HG03469 (cell line): ENCODE measurements around the gene TEPSIN.

Experiments
- ATAC-seq: cut with Tn5 transposase; IDR thresholded peaks from one replicate; pipeline ENCODE4 v1.9.1; 2021; ENCODE audit warnings: mild to moderate bottlenecking, moderate library complexity, moderate number of reproducible peaks; ENCODE audit not compliant: unreplicated experiment

The TEPSIN gene

DNA sequence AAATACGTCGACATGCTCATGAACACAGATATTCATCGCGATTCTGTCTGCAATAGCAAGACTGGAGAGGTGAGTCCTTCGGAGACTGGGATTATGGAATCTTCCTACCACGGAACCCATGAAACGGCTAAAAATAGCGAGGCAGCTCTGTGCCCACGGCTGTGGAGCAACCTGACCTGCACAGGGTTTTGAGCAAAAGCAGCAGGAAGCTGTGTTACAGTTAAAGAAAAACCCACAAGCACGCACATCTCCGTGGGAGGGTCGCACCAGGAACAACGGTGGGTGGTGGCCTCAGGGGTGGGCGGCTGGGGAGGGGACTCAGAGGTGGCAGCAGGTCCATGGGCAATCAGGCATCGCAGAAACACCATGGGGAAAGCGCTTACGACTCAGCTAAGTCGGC, 31.4 kb upstream of the TEPSIN start:
- ATAC-seq, result no peak

DNA sequence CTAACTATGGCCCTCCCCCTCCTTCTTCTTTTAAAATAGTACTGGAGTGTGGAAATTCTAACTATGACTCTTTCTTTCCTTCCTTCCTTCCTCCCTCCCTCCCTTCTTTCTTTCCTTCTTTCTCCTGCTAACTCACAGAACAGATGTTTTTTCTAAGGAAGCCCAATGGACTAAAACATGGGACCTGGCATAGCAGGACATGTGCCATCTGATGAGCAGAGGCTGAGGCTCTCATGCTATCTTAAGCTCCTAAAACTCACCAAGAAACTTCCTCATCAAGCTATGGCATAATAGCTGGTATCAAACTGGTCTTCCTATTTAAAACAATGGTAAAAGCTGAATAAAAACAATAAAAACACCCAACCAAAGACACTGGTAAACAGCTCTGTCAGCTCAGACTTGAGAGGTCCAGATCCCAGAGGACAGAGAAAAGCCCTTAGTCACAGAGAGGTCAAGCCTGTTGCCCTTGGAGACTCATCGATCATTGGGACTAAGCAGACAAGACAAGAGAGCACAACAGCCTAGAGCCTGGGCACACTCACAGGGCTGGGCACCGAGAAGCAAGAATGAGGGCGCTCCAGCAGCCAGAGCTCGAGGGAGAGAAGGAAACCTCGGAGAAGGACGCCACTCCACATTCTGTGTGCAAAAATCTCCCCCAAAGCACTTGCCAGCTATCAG, 28.7 kb upstream of the TEPSIN start:
- no peak for ATAC-seq

DNA sequence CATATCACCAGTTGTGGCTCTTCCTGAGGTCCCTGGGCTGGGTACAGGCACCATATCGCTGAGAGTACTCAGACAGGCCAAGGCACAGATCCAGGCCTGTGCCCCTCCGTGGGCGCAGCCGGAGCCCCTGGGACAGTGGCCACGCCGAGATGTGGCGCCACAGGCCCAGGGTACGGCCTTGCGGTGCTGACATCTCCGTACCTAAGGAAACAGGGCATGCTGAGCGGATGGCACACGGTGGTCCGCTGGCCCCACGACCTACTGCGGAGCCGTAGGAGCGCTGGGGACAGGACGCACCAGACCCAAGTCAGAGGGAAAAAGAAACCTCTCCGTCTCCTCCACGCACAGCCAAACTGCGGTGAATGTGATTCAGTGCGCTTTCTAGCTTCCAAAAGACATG, 26.7 kb upstream of the TEPSIN start:
- ATAC-seq, result no peak

- ATAC-seq, result no peak
Observed at GRCh38 chr17:81264640-81265039, 25.8 kb upstream of the TEPSIN start.

DNA sequence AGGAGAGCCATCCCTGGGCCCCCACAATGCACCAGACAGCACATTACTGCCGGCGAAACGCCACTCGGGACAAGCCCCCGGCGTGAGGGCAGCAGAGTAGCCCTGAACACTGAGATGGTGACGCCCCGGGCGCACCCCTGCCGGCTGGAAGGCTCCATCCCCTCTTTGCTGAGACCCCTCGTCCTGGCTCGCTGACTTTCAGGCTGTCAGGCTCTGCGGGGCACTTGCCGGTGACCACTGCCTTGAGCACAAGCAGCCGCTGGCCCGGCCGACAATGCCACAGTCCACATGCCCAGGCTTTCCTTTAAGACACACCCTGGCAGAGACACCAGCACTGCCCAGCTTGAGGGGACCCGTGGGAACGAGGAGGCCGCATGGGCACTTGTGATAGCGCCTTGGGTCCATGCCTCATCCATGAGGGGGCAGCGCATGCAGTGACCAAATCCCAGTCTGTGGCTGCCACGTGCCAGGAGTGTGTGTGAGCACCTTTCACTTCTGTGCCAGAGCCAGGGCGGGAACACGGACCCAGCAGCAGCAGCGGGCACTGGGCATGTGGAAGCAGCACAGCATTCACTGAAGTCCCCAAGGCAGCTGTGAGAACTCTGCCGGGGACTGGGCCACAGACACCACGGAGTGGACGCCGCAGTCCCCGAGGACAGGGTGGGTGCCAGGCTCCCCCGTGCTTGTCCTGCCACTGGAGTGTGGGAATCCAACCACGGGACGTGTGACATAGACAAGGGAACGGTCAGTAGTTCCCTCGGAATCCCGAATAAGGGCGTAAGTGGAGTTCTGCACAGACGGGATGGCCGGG, 24.7 kb upstream of the TEPSIN start:
- no peak for ATAC-seq

DNA sequence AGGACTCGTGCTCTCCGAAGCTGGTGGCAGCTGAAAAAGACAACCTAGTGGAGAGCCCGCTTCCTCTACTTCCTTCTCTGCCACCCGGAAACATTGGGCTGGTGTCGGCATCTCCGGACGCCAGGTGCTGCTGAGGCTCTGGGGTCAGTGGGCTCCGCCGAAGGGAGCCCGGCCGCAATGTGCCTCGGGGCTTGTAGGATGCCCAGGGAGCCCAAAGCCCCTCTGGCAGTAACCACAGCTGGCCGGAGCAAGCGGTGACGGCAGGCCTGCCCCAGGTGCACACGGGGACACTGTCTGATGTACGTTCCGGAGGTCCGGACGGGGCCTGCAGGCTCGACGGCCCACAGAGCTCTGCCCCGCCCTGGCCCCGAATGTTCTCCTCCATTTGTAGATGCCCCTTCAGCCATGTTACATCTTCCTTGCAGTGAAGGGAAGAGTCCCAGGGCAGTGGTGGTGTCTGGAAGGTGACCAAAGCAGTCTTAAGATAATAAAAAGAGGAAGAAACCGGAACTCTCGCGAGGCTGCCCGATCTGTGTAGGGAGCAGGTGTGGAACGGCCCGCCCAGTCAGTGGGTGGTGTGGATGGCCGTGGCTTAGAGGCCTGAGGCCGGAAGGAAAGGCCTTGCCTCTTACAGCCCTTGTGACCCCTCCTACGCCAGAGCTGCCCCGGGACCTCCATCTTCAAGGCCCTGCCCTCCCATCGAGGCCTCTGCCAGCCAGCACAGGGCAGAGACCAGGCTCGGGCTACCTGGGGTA, 22.9 kb upstream of the TEPSIN start:
- ATAC-seq, result no peak

DNA sequence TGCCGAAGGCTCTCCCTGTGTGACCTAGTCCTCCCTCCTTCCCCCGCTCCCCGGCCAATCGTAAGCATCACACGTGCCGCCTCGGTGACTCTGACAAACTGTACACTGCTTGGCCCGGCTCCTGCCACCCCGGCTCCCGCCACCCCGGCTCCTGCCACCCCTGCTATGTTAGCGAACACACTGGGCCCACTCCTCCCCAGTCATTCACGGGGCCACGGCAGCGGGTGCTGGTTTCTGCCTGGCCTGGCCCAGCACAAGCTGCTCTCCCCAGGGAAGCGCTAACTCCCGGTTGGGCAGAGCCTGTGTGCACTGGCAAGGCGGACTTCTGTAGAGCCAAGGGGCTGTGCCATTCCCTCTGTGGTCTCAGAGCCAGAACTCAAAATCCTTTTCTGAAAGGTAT, 22.2 kb upstream of the TEPSIN start:
- ATAC-seq, result no peak

DNA sequence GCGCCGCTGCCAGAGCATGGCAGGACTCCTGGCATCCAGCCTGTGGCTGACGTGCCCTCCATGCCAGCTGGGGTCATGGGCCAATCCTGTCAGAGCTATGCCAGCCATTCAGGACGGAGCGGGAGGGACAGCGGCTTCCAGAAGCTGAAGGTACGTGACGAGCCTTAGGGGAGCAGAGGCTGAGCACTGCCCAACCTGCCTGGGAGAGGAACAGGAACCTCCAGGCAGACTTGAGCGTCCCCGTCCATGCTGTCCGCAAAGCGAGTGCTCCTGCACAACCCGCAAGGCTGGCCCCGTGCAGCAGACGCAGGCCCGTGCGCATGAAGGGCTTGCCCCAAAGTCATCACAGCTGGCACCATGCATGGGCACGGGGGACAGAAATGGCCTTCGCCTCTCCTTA, 21.8 kb upstream of the TEPSIN start:
- ATAC-seq, result no peak

- ATAC-seq, result no peak
Observed at GRCh38 chr17:81260171-81260570, 21.3 kb upstream of the TEPSIN start.

DNA sequence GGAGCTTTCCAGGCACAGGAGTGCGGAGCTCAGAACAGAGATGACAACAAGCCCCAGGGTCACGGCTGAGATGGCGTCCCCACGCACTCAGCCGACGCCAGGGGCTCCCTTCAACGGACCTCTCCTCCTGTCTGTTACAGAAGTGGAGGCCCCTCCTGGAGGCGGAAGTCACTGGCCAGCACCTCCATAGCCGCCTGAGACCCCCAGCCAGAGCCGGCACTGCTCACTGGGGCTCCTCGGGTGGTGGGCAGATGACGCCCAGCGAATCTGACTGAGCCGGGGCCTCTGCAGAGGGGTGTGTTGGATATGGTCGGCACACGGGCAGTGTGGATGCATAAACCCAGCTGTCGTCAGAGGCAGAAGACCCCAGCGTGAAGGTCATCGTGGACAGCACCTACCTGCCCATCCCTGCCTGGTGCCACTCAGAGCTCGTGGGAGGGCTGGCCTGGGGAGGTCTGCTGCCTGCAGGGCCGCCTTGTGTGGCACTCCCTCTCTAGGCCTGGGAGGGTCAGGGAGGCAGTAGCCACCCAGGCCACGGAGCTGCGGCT, 20.3 kb upstream of the TEPSIN start:
- ATAC-seq, result no peak

DNA sequence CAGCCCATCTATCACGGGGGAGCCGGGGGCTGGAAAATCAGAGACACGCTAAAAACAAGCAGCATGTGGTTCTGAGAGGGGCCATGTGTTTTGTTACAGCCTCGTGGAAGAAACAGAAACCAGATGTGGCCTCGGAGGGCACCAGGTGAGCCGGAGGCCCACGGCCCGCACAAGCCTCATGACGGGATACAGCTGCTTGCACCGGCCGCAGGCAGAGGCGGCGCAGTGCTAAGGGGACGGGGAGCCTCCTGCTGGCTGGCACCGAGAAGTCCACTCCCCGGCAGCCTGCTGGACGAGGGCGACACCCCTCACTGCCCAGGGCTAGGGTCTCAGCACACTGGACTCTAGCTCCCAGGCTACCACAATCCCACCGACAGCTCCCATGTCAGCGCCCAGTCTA, 19.4 kb upstream of the TEPSIN start:
- ATAC-seq, result no peak

- no peak for ATAC-seq
Observed at GRCh38 chr17:81257533-81257932, 18.7 kb upstream of the TEPSIN start.

DNA sequence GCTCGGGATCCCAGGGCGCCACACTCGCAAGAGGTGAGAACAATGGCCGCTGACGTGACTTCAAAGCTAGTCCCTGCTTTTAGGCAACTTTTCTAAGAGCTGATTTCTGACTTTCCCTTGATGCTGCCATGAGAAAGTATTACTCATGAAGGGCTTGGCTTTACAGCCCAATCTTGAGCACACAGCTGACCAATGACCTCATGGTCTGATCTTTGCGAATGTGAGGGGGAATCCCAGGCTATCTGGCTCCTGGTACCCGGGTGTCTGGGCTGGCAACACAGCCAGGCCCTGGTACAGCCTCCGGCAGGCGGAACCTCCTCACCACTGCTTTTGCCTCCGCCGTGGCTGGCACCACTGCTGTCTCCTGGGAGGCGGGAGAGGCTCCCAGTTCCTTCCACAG, 17.8 kb upstream of the TEPSIN start:
- ATAC-seq, result no peak

DNA sequence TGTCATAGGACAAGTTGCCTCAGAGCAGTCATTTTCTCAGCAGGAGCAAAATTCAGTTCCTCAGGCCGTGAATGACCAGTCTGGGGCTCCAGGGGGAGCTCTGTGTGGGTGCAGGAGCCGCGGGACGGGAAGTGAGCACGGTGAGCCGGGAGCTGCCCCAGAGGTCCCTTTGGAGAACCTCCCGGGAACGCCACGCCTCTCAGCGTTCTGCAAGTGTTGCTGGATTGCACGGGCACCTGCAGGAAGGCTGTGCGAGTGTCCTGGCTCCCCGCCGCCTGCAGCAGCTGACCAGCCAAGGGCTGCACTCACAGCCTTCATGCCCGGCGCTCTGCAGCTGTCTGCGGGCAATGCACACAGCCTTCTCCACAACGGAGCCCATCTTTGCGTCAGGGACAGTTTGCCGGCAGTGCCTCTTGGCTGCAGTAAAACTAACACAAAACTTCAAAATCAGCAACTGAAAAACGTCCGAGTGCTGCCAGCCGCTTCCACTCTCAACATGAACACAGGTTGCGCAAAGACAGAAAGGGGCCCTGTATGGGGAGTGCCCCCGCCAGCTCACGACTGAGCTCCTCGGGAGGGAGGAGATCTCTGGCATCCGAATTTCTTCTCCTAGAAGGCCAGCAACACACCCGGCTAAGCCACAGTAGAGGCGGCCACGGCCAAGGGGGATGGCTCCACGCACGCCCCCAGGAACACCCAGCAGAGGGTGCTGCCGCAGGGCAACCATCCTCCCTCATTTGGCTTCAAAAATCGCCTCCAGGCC, 16.3 kb upstream of the TEPSIN start:
- no peak for ATAC-seq

GRCh38 chr17:81253358-81254131, 14.7 kb upstream of the TEPSIN start:
- no peak for ATAC-seq

- ATAC-seq, result no peak
Observed at GRCh38 chr17:81252987-81253329, 14.1 kb upstream of the TEPSIN start.

DNA sequence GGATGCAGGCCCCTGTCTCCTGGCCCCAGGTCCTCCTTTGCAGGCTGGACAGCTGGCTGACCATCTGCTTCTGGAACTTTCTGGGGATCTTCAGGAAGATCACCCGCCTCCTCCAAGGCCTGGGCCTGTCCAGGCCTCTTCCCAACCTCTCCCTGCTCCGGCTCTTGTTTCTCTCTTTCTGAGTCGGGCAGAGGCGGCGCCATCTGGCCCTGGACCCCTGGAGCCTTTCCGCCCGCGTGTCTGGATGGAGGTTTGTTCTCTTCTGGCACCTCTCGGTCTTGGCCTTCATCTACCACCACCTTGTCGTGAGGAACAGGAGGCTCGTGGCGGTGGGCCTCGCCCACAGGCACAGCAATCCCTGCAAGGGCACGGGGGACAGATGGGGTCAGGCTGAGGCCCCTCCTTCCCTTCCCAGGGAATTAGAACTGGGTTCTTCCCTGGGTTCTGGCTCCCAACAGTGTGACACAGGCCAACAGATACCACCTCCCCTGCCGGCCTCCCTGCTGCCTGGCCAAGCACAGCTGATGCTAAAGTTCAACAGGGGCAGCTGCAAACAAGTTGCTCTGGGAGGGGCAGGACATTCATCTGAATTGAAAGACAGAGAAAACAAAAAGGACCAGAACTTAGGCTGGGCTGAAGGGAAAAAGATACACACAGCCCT, 13.6 kb upstream of the TEPSIN start:
- ATAC-seq, result no peak

GRCh38 chr17:81251709-81252301, 12.9 kb upstream of the TEPSIN start:
- no peak for ATAC-seq

DNA sequence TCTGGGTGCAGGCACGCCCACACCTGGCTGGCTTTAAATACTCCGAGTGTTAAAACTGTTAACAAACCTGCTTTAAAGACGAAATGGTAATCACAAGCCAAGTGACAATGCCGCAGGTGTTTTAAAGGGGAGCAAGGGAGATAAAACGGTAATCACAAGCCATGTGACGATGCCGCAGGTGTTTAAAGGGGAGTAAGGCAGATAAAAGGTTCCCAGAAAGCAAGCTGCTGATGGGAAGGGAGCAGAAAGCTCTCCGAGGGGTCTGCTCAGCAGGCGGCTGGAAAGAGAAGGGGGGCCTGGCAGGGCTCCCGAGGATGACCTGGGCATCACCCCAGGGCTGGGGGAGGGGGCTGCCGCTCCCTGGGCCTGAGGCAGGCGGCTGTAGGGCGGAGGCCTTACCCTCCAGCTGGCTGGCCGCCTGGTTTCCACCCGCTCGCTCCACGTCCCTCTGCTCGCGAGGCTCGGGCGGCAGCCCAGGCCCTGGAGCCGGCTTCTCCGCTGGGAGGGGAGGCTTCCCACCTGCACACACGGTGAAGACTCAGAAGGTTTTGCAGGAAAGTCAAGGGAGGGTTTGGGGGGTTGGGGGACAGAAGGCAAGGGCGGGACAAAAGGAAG, 12.3 kb upstream of the TEPSIN start:
- no peak for ATAC-seq
